Measurements from ENCODE around the gene NR2C2. TPM values are rescaled to one million over a fixed set of nuclear protein-coding genes. Genes with fewer than 3 reads are reported as not detected.
A peak's percentile ranks its signal among the peaks of the same experiment; 100 is the strongest.

NR2C2 gene
- total RNA-seq, 2 experiments from 2014 or later, result 35.9 to 62.1 TPM

GRCh38 chr3:15044326-15044725, 96.9 kb downstream of the NR2C2 start:
- Histone ChIP-seq H3K9me2 (ENCODE audit: insufficient read depth, low read length) (no peaks in the 10 kb centered on the region), H2AFZ (ENCODE audit: low read length) (no peak overlapping the region), H3K9me3 (ENCODE audit: low read length) (no peaks in the 10 kb centered on the region), H3K4me1 (ENCODE audit: insufficient read depth, low read length, poor library complexity, severe bottlenecking) (peaks cover 26% of the 10 kb centered on the region), H3K27ac (ENCODE audit: low read depth, low read length, poor library complexity, severe bottlenecking) (peak overlapping the region; percentile 49), H4K20me1 (ENCODE audit: insufficient read depth, low read length) (peaks cover 6% of the 10 kb centered on the region; the same call in 1 of the 2 replicates), H3K4me2 (ENCODE audit: low read length) (peak overlapping the region; percentile 32; the same call in 1 of the 2 replicates), H3K4me3 (ENCODE audit: low read depth, low read length, poor library complexity, severe bottlenecking) (no peak overlapping the region), H3K36me3 (ENCODE audit: insufficient read depth, low read length) (peaks cover 98% of the 10 kb centered on the region), H3K79me2 (ENCODE audit: insufficient read depth, low read depth, low read length) (peaks cover 19% of the 10 kb centered on the region; the same call in 1 of the 2 replicates)
- DNase-seq (ENCODE audit: low spot score), result peak; percentile 21
- ChIA-PET POLR2A (interaction anchor here (1.1 to 1.7 kb wide), 2 partner anchors 14 to 20 kb away, joined by 4 to 5 read pairs; no protein-coding TSS in a partner anchor), CTCF (ENCODE audit: unreplicated experiment) (no interaction called here)
- TF ChIP-seq EZH2phosphoT487 (IDR thresholded peaks at IDR 0.05; ENCODE audit: borderline replicate concordance, low read depth, low read length), result no peak
- no peak for TF ChIP-seq CTCF (conservative IDR thresholded peaks at IDR 0.05; ENCODE audit: low read length)
- BruUV-seq (replicated peaks), result no TSS peak
- intact Hi-C loops (cut with micrococcal nuclease; ENCODE audit: unreplicated experiment), result loop anchor here (5.0 kb wide), 1 partner anchor 117 kb away; no protein-coding TSS in a partner anchor

- H2AFZ ChIP-seq (ENCODE audit: low read length), result no peak overlapping the region
- ChIA-PET POLR2A (no interaction called here), CTCF (ENCODE audit: unreplicated experiment) (no interaction called here)
- no peak overlapping the region for H3K27ac ChIP-seq (ENCODE audit: low read depth, low read length, poor library complexity, severe bottlenecking)
- peaks cover 96% of the 10 kb centered on the region for H3K36me3 ChIP-seq (ENCODE audit: insufficient read depth, low read length)
- no peak for DNase-seq (ENCODE audit: low spot score)
- H4K20me1 ChIP-seq (ENCODE audit: insufficient read depth, low read length), result peaks cover 14% of the 10 kb centered on the region; the same call in 1 of the 2 replicates
- peaks cover 39% of the 10 kb centered on the region for H3K4me1 ChIP-seq (ENCODE audit: insufficient read depth, low read length, poor library complexity, severe bottlenecking)
- no peak overlapping the region for H3K4me3 ChIP-seq (ENCODE audit: low read depth, low read length, poor library complexity, severe bottlenecking)
- H3K4me2 ChIP-seq (ENCODE audit: low read length), result no peak overlapping the region
- H3K9me2 ChIP-seq (ENCODE audit: insufficient read depth, low read length), result no peaks in the 10 kb centered on the region
- H3K79me2 ChIP-seq (ENCODE audit: insufficient read depth, low read depth, low read length), result peaks cover 28% of the 10 kb centered on the region; the same call in 1 of the 2 replicates
- TF ChIP-seq EZH2phosphoT487 (IDR thresholded peaks at IDR 0.05; ENCODE audit: borderline replicate concordance, low read depth, low read length) (no peak), CTCF (conservative IDR thresholded peaks at IDR 0.05; ENCODE audit: low read length) (no peak)
- no TSS peak for BruUV-seq (replicated peaks)
- intact Hi-C loops (cut with micrococcal nuclease; ENCODE audit: unreplicated experiment), result no loop called here
- H3K9me3 ChIP-seq (ENCODE audit: low read length), result no peaks in the 10 kb centered on the region
Observed at GRCh38 chr3:15045667-15046066, 98.3 kb downstream of the NR2C2 start.

- H3K4me3 ChIP-seq (ENCODE audit: low read depth, low read length, poor library complexity, severe bottlenecking), result peak overlapping the region; percentile 45
- no peak overlapping the region for H2AFZ ChIP-seq (ENCODE audit: low read length)
- H3K9me3 ChIP-seq (ENCODE audit: low read length), result no peaks in the 10 kb centered on the region
- peak overlapping the region; percentile 70 for H3K4me2 ChIP-seq (ENCODE audit: low read length)
- CTCF ChIA-PET (ENCODE audit: unreplicated experiment), result interaction anchor here (1.0 kb wide), 1 partner anchor 14 kb away, joined by 4 read pairs; no protein-coding TSS in a partner anchor
- POLR2A ChIA-PET, result interaction anchor here (0.5 to 1.8 kb wide), 5 partner anchors 13 to 365 kb away, joined by 3 to 7 read pairs (median 3); no protein-coding TSS in a partner anchor
- intact Hi-C loops (cut with micrococcal nuclease; ENCODE audit: unreplicated experiment), result no loop called here
- no peaks in the 10 kb centered on the region for H3K9me2 ChIP-seq (ENCODE audit: insufficient read depth, low read length)
- no peak for DNase-seq (ENCODE audit: low spot score)
- H3K79me2 ChIP-seq (ENCODE audit: insufficient read depth, low read depth, low read length), result peaks cover 65% of the 10 kb centered on the region
- H3K27ac ChIP-seq (ENCODE audit: low read depth, low read length, poor library complexity, severe bottlenecking), result peak overlapping the region; percentile 93
- TF ChIP-seq CTCF (conservative IDR thresholded peaks at IDR 0.05; ENCODE audit: low read length), result no peak
- no peak for TF ChIP-seq EZH2phosphoT487 (IDR thresholded peaks at IDR 0.05; ENCODE audit: borderline replicate concordance, low read depth, low read length)
- BruUV-seq (replicated peaks), result no TSS peak
- peaks cover 25% of the 10 kb centered on the region; the same call in 1 of the 2 replicates for H4K20me1 ChIP-seq (ENCODE audit: insufficient read depth, low read length)
- H3K4me1 ChIP-seq (ENCODE audit: insufficient read depth, low read length, poor library complexity, severe bottlenecking), result peaks cover 70% of the 10 kb centered on the region
- H3K36me3 ChIP-seq (ENCODE audit: insufficient read depth, low read length), result peaks cover 92% of the 10 kb centered on the region
Observed at GRCh38 chr3:15049584-15049983, 102.2 kb downstream of the NR2C2 start.

Data from OCI-LY7 (cell line).